Body of pancreas (tissue), 4 donors: Measurements from ENCODE around the gene CCND1. TPM values are rescaled to one million over a fixed set of nuclear protein-coding genes. Genes with fewer than 3 reads are reported as not detected.

Experiments used
- ATAC-seq: fragments of 150-250 bp; one replicate; pipeline ENCODE4 v1.9.1; 2016
- DNase-seq, 4 donors: peaks; one replicate each; pipeline ENCODE4 v3.0.0-alpha.2; 2019
- H3K27ac ChIP-seq, 4 donors: fragments of 200-600 bp; sonication (generic); 1 replicate in 3 of 4; 2 replicates in 1 of 4; pipeline versions ENCODE4 v1.5.1 to v1.6.1; 2016 to 2019; ENCODE audit warnings: mild to moderate bottlenecking in 1 of 4, mixed read lengths in 1 of 4, moderate library complexity in 1 of 4
- H3K27me3 ChIP-seq, 2 donors: fragments of 200-600 bp; sonication (generic); one replicate each; pipeline ENCODE4 v1.6.0; 2016; ENCODE audit warnings: mild to moderate bottlenecking in 1 of 2
- H3K36me3 ChIP-seq, 2 donors: fragments of 200-600 bp; sonication (generic); replicated peaks in 1 of 2; 2 replicates each; pipeline ENCODE4 v1.5.1; 2016; ENCODE audit warnings: low read depth in 2 of 2; ENCODE audit not compliant: insufficient read depth in 1 of 2
- H3K4me1 ChIP-seq: fragments of 200-600 bp; sonication (generic); one replicate; pipeline ENCODE4 v1.6.0; 2016
- H3K4me3 ChIP-seq, 2 donors: fragments of 200-600 bp; sonication (generic); 1 replicate in 1 of 2; 2 replicates in 1 of 2; pipeline ENCODE4 v1.5.1; 2016 to 2019
- H3K9me3 ChIP-seq, 3 donors: fragments of 200-600 bp; sonication (generic); 1 replicate in 2 of 3; 2 replicates in 1 of 3; pipeline ENCODE4 v1.5.1; 2016
- POLR2A ChIP-seq, 3 donors: fragments of 450-650 bp; IDR thresholded peaks; one replicate each; pipeline ENCODE4 v1.6.1; 2016; ENCODE audit warnings: antibody characterized with exemption in 3 of 3, mild to moderate bottlenecking in 2 of 3
- WGBS, 2 donors: methylation state at CpG; one replicate each; pipeline ENCODE4 v1.1.5; 2017; 5-methylcytosine and 5-hydroxymethylcytosine counted together
- intact Hi-C: fragments of 100-400 bp; cut with DNase I; formaldehyde crosslinking; loops from one replicate; pipeline ENCODE4 v1.15.1; 2023
- total RNA-seq, 2 donors: library from RNA; depleted of rRNA; stranded (reverse); fragments of >200 nt; gene quantifications; one replicate each; pipeline ENCODE4 v1.1.0, GENCODE V29; 2016
- TF ChIP-seq, protein P1 (sequence below), 7 experiments: fragments of 450-650 bp in 4 of 7; fragments of 200-600 bp in 3 of 7; sonication (generic) in 3 of 7; IDR thresholded peaks; one replicate each; pipeline ENCODE4 v1.5.1; 2016 to 2019; ENCODE audit warnings: antibody characterized with exemption in 7 of 7

CCND1 gene
- total RNA-seq, 2 donors from 2014 or later, result 90.3 to 201 TPM

DNA sequence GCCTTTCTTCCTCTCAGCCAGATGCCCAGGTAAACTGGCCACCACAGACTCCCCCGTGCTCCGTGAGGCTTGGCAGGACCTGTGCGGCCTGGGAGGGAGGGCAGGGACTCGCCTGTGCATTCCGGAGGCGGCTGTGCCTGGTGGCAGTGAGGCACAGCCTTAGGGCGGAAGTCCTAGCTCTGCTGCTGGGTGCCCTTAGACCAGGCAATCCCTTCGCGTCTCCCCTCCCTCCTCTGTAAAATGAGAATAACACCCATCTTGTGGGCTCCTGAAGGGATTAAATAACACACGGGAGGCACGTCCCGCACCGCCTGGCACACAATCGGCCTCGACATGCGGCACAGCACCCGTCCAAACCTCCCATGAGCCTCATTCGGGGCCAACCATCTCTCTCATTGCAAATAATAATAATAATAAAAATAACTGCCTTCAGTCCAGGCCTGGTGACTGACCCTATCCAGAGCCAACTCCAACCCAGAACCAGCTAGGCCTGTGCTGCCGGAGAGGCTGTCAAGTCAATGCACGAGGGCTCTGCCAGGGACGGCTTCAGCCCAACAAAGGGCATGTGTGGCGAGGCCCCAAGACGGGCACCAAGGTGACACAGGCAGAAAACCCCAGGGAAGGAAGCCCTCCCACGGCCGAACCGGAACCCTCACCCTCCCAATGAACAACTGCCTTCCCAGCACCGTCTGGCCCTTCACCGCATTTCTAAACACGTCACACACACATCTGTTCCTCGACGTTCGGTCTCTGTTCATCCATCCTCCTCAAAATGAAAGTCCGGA is 26.0 kb downstream of the CCND1 start:
- DNase-seq, result no peak
- TF ChIP-seq, protein P1, sequence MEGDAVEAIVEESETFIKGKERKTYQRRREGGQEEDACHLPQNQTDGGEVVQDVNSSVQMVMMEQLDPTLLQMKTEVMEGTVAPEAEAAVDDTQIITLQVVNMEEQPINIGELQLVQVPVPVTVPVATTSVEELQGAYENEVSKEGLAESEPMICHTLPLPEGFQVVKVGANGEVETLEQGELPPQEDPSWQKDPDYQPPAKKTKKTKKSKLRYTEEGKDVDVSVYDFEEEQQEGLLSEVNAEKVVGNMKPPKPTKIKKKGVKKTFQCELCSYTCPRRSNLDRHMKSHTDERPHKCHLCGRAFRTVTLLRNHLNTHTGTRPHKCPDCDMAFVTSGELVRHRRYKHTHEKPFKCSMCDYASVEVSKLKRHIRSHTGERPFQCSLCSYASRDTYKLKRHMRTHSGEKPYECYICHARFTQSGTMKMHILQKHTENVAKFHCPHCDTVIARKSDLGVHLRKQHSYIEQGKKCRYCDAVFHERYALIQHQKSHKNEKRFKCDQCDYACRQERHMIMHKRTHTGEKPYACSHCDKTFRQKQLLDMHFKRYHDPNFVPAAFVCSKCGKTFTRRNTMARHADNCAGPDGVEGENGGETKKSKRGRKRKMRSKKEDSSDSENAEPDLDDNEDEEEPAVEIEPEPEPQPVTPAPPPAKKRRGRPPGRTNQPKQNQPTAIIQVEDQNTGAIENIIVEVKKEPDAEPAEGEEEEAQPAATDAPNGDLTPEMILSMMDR (IDR thresholded peaks at IDR 0.05), result no peak
- no peak for TF ChIP-seq POLR2A (IDR thresholded peaks at IDR 0.05)

DNA sequence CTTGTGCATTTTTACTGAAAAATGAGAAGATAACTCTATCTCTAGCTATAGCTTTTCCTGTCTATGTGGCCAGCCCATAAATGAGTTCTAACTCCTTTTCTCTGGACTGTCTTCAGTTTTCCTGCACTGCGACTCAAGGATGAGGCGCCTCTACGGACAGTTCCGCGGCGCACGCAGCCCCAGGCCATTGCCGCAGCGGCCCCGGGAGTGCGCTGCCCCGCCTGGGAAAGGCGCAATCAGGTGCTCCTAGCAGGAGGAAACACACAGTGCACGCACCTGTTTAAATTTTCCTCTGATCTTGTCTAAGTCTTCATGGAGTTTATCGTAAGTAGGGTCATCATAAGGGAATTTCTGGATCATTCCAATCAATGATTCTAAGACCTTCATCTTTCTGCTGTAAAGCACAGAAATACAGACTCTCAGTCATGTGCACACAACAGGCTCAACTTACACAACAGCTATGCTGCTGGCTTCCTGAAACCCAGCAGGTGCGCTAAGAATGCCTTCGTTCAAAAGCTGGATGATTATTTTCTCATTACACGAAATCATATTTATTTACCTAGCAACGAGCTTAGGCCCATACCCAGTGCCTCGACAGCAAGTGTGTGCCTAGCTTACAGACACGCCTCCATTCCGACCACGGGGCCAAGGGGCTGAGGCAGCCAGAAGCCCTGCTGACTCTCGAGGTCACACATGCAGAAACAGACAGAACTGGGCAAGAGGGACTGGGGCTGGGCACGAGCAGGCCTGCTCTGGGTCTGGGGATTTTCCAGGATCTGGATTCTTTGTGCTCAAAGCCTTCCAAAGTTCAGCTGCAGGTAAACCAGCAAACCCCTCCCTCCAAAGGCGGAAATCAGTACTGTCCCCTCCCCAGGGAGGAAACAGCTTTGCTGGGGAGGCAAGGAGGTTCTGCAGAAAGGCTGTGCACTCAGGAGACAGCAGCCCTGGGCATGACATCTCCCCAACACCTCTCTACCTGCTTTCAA is 27.0 kb downstream of the CCND1 start:
- WGBS, 2 donors, result 81 to 86% methylated on average over 26 of the region's 26 CpGs
- Histone ChIP-seq H3K36me3 (peaks cover 0 to 10% of the 10 kb centered on the region in 2 donors), H3K27ac (no peak overlapping the region), H3K4me3 (no peak overlapping the region), H3K4me1 (peaks cover 7% of the 10 kb centered on the region), H3K27me3 (no peaks in the 10 kb centered on the region), H3K9me3 (no peaks in the 10 kb centered on the region)
- intact Hi-C loops, result no loop called here
- DNase-seq (no peak), ATAC-seq (no peak)
- TF ChIP-seq, protein P1 (IDR thresholded peaks at IDR 0.05), result no peak
- TF ChIP-seq POLR2A (IDR thresholded peaks at IDR 0.05), result no peak

More for the DNA sequence above, 26.0 kb downstream of the CCND1 start:
- no peak for ATAC-seq
- 89 to 90% methylated on average over 33 of the region's 33 CpGs for WGBS, 2 donors
- no peak overlapping the region for H3K27ac ChIP-seq
- H3K4me1 ChIP-seq, result peaks cover 7% of the 10 kb centered on the region
- no peaks in the 10 kb centered on the region for H3K9me3 ChIP-seq
- no peak overlapping the region for H3K4me3 ChIP-seq
- peaks cover 0 to 10% of the 10 kb centered on the region in 2 donors for H3K36me3 ChIP-seq
- H3K27me3 ChIP-seq, result no peaks in the 10 kb centered on the region
- intact Hi-C loops, result no loop called here

DNA sequence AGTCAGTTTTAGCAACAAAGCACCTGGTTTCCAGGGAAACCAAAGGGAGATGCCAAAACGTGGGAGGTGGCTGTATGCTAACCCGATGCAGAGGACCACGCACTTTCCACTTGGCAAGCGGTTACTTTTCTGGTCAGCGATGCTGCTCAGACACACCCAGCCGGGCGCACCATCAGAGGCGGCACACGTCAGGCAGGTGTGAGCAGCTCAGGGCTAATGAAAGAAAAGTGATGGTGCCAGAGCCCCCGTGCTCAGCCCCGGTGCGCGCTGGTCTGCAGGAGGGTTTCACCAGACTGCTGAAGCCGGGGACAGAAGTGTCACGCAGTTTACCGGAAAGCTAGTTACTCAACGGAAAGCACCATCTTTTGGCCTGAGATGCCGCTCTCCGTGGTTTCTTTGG is 28.5 kb downstream of the CCND1 start:
- TF ChIP-seq, protein P1 (IDR thresholded peaks at IDR 0.05), result no peak
- no peak for TF ChIP-seq POLR2A (IDR thresholded peaks at IDR 0.05)
- 89 to 92% methylated on average over 19 of the region's 19 CpGs for WGBS, 2 donors
- no peaks in the 10 kb centered on the region for H3K27me3 ChIP-seq
- no peaks in the 10 kb centered on the region for H3K9me3 ChIP-seq
- intact Hi-C loops, result no loop called here
- H3K27ac ChIP-seq, result no peak overlapping the region
- peaks cover 21% of the 10 kb centered on the region for H3K4me1 ChIP-seq
- DNase-seq (no peak), ATAC-seq (no peak)
- peaks cover 0 to 10% of the 10 kb centered on the region in 2 donors for H3K36me3 ChIP-seq
- H3K4me3 ChIP-seq, result no peak overlapping the region

DNA sequence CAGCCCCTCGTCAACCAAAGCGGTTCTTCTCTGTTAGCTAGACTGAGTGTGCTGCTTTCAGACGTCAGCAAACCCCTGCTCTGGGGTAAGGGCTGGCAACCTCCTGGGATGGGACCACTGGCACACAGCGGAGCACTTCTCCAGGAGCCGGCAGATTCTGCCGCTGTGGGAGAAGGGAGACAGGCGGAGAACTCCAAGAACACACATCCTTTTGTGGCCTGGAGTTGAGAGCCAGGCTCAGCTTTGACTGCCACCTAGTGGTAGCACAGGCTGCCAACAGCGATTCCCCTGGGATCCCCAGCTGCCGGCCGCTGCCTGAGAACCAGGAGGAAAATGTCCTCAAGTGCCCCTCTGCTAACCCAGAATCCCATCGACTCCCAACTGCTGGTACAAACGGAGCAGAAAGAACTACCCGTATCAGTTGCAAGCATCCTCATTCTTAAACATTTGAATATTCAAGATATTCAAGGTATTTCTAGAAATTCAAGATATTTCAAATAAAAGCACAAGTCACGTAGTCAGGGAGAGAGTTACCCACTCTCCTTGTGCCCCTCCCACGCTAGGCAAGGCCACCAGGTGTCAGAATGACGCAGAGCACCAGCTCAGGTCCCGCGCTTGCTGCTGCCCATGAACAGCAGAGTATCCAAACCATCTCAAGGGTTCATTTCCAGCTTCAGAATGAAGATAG is 29.3 kb downstream of the CCND1 start:
- intact Hi-C loops, result no loop called here
- peak; percentile 66 for ATAC-seq
- H3K27me3 ChIP-seq, result no peaks in the 10 kb centered on the region
- no peaks in the 10 kb centered on the region for H3K9me3 ChIP-seq
- TF ChIP-seq, protein P1 (IDR thresholded peaks at IDR 0.05), result peak; percentile 84 to 97 (median 87)
- no peak for TF ChIP-seq POLR2A (IDR thresholded peaks at IDR 0.05)
- peak overlapping the region in 1 of 4 donors; percentile 12 for H3K27ac ChIP-seq
- 33 to 36% methylated on average over 18 of the region's 18 CpGs for WGBS, 2 donors
- peaks cover 22% of the 10 kb centered on the region for H3K4me1 ChIP-seq
- H3K4me3 ChIP-seq, result no peak overlapping the region
- H3K36me3 ChIP-seq, result peaks cover 0 to 5% of the 10 kb centered on the region in 2 donors
- DNase-seq, result peak; percentile 80 to 85 (median 82)
